Suprapubic skin (tissue), 4 donors: Measurements from ENCODE around the gene BAHCC1. TPM values are rescaled to one million over a fixed set of nuclear protein-coding genes. Genes with fewer than 3 reads are reported as not detected.

Experiments used
- DNase-seq, 2 donors: peaks; one replicate each; pipeline ENCODE4 v3.0.0-alpha.2; 2019; ENCODE audit warnings: low spot score in 2 of 2
- H3K27ac ChIP-seq: fragments of 200-600 bp; sonication (generic); one replicate; pipeline ENCODE4 v1.5.1; 2019
- H3K27me3 ChIP-seq: fragments of 200-600 bp; sonication (generic); one replicate; pipeline ENCODE4 v1.5.1; 2019
- H3K36me3 ChIP-seq: fragments of 200-600 bp; sonication (generic); one replicate; pipeline ENCODE4 v1.5.1; 2019
- H3K4me1 ChIP-seq: fragments of 200-600 bp; sonication (generic); one replicate; pipeline ENCODE4 v1.5.1; 2019
- H3K4me3 ChIP-seq: fragments of 200-600 bp; sonication (generic); one replicate; pipeline ENCODE4 v1.5.1; 2019; ENCODE audit warnings: mild to moderate bottlenecking
- H3K9me3 ChIP-seq: fragments of 200-600 bp; sonication (generic); one replicate; pipeline ENCODE4 v1.5.1; 2019
- EP300 ChIP-seq: sonication (generic); formaldehyde crosslinking; IDR thresholded peaks from one replicate; pipeline ENCODE4 v1.6.1; 2017; ENCODE audit warnings: antibody characterized with exemption
- POLR2A ChIP-seq, 2 donors: fragments of 450-650 bp; IDR thresholded peaks; one replicate each; pipeline ENCODE4 v1.6.1; 2017; ENCODE audit warnings: antibody characterized with exemption in 2 of 2, mild to moderate bottlenecking in 2 of 2, moderate library complexity in 2 of 2
- POLR2AphosphoS5 ChIP-seq, 3 donors: sonication (generic); formaldehyde crosslinking; IDR thresholded peaks; one replicate each; pipeline ENCODE4 v1.6.1; 2017; ENCODE audit warnings: antibody characterized with exemption in 3 of 3
- WGBS: methylation state at CpG from one replicate; pipeline ENCODE4 v1.1.5; 2018; 5-methylcytosine and 5-hydroxymethylcytosine counted together
- total RNA-seq, 4 donors: library from RNA; depleted of rRNA; stranded (reverse); fragments of >200 nt; gene quantifications; one replicate each; pipeline ENCODE4 v1.1.0, GENCODE V29; 2016
- TF ChIP-seq, protein P1 (sequence below), 2 donors: fragments of 200-600 bp in 1 of 2; fragments of 450-650 bp in 1 of 2; sonication (generic) in 1 of 2; IDR thresholded peaks; one replicate each; pipeline ENCODE4 v1.5.1; 2016 to 2019; ENCODE audit warnings: antibody characterized with exemption in 2 of 2, mild to moderate bottlenecking in 1 of 2, moderate library complexity in 1 of 2

The BAHCC1 gene
- total RNA-seq, 4 donors from 2014 or later, result 4.5 to 19.3 (median 12.2) TPM

DNA sequence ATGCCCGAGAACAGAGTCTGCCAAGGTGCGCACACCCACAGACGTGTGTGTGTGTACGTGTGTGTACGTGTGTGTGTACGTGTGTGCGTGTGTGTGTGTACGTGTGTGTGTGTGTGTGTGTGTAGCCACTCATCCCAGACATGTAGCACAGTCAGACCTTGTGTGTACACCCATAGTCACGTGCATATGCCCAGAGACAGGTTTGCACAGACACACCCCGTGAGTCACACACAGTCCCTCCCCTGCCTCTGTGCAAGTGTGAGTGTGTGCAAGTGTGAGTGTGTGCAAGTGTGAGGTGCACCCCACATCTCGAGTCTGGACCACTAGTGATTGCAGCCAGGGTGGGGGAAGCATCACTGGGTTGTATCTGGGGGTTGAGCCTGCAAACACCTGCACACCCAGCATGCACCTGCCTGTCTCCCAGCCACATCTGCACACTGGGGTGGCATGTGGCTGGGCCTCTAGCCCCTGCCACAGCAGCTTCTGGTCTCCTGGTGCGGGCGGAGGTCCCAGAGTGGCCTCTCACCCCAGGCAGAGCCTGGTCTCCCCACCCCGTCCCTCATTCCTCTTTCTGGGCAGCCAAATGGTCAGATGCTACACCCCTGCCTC, 23.6 kb downstream of the BAHCC1 start:
- peak overlapping the region; percentile 90 for H3K27ac ChIP-seq
- TF ChIP-seq, protein P1, sequence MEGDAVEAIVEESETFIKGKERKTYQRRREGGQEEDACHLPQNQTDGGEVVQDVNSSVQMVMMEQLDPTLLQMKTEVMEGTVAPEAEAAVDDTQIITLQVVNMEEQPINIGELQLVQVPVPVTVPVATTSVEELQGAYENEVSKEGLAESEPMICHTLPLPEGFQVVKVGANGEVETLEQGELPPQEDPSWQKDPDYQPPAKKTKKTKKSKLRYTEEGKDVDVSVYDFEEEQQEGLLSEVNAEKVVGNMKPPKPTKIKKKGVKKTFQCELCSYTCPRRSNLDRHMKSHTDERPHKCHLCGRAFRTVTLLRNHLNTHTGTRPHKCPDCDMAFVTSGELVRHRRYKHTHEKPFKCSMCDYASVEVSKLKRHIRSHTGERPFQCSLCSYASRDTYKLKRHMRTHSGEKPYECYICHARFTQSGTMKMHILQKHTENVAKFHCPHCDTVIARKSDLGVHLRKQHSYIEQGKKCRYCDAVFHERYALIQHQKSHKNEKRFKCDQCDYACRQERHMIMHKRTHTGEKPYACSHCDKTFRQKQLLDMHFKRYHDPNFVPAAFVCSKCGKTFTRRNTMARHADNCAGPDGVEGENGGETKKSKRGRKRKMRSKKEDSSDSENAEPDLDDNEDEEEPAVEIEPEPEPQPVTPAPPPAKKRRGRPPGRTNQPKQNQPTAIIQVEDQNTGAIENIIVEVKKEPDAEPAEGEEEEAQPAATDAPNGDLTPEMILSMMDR (IDR thresholded peaks at IDR 0.05), result no peak
- no peak for TF ChIP-seq POLR2A (IDR thresholded peaks at IDR 0.05)
- TF ChIP-seq EP300, result no peak
- no peak for TF ChIP-seq POLR2AphosphoS5 (IDR thresholded peaks at IDR 0.05)
- no peaks in the 10 kb centered on the region for H3K9me3 ChIP-seq
- H3K36me3 ChIP-seq, result no peaks in the 10 kb centered on the region
- H3K4me3 ChIP-seq, result peak overlapping the region; percentile 37
- no peak for DNase-seq
- peaks cover 74% of the 10 kb centered on the region for H3K4me1 ChIP-seq
- 14% methylated on average over 4 of the region's 14 CpGs for WGBS
- H3K27me3 ChIP-seq, result no peaks in the 10 kb centered on the region

DNA sequence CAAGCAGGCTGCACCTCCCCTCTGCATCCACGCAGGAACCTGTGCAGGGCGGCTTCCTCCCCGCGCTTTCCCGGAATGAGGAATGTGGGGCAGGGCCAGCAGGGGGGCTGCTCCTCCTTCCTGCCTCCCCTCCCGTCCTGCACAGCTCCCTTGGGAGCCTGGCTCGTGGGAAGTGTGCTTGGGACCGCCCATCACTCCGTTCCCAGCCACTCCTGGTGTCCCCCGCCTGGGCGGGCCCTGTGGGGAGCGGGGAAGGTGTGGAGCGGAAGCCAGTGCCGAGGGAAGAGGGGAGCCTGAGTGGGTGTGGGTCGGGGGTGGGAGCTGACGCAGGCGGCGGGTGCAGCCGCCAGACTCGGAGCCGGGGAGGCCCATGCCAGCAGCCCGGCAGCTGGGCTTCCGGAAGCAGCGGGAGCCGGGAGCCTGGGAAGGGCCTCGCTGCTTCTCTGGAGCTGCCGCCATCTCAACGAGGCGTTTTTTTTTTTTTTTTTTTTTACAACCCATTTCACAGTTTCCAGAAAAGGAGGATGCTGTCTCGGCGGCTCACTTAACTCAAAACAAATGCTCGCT, 24.1 kb downstream of the BAHCC1 start:
- TF ChIP-seq EP300 (peak; percentile 62), POLR2AphosphoS5 (IDR thresholded peaks at IDR 0.05) (peak; percentile 8 to 80 (median 72))
- TF ChIP-seq, protein P1 (IDR thresholded peaks at IDR 0.05), result no peak
- no peaks in the 10 kb centered on the region for H3K9me3 ChIP-seq
- peak overlapping the region; percentile 90 for H3K27ac ChIP-seq
- H3K4me3 ChIP-seq, result peak overlapping the region; percentile 37
- H3K27me3 ChIP-seq, result no peaks in the 10 kb centered on the region
- peaks cover 78% of the 10 kb centered on the region for H3K4me1 ChIP-seq
- 9% methylated on average over 21 of the region's 32 CpGs for WGBS
- no peaks in the 10 kb centered on the region for H3K36me3 ChIP-seq
- DNase-seq, result peak in 1 of 2 donors; percentile 94

DNA sequence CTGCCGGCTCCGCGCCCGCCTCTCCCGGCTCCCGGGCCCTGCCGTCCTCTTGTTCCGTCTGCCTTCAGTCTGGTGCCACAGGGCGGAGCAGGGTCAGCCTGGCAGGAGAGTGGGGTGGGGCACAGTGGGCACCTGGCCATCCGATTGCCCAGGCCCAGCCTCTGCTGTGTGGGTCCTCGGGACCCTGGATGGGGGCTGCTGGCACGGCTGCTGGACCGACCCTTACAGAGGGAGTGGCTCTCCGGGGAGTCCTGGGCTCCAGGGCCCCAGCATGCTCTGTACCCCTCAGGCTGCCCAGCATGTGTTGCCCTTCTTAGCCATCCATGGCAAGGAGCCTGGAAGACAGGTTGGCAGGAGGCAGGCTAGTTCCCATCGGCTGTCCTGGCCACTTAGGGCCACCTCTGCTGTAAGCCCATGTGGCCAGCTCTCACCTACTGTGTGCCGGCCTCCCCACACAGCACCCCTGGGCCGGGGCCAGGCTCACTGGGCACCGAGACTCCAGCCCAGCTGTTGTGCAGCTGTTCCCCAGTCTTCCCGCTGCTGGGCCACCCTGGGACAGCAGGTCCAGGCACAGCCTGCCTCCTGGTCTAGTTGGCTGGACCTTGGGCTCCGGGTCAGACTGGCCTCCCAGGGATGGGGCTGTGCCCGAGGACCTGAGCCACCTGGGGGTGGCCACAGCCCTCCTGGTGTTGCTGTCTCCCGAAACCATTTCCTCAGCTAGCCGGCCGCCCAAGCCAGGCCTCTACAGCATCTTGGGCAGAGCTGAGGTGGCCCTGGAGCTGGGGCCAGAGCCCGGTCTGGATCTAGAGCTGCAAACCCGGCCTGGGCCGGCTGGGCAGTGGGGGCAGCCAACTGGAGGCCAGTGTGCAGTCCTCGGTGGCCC, 24.9 kb downstream of the BAHCC1 start:
- Histone ChIP-seq H3K4me1 (peaks cover 78% of the 10 kb centered on the region), H3K9me3 (no peaks in the 10 kb centered on the region), H3K27me3 (no peaks in the 10 kb centered on the region), H3K4me3 (peak overlapping the region; percentile 37), H3K27ac (peak overlapping the region; percentile 90), H3K36me3 (no peaks in the 10 kb centered on the region)
- DNase-seq, result no peak
- 11% methylated on average over 8 of the region's 28 CpGs for WGBS
- TF ChIP-seq, protein P1 (IDR thresholded peaks at IDR 0.05), result no peak
- TF ChIP-seq EP300 (no peak), POLR2AphosphoS5 (IDR thresholded peaks at IDR 0.05) (no peak), POLR2A (IDR thresholded peaks at IDR 0.05) (no peak)

DNA sequence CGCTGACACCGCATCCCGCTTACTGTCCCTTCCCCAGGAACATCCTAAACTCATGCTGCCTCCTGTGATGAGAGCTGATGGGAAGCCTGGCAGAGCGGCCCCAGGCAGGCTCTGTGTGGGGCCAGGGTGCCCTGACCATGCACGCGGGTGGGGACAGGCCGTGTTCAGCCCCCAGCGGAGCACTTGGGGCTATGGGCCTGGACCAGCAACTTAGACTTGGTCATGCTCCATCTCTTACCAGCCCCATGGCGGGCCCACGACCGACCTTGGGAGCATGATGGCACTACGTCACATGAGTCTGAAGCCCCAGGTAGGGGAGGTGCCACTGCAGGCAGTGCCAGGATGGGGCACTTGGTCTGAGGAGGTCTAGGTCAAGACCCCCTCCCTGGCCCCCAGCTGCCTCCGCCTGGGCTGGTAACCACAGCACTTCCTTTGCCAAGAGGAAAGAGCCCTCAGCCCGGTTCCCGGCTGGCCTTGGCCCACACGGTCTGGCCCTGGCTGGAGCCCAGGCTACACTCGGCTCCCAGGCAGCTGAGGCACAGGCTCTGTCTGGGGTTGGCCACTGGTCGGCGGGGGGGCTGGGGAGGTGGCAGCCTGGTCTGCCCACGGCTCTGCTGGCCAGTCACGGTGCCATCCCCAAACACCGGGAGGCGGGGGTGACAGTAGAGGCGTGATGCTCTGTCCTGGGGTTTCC, 25.7 kb downstream of the BAHCC1 start:
- DNase-seq, result no peak
- TF ChIP-seq, protein P1 (IDR thresholded peaks at IDR 0.05), result no peak
- no peak for TF ChIP-seq POLR2AphosphoS5 (IDR thresholded peaks at IDR 0.05)
- TF ChIP-seq EP300, result no peak
- no peak for TF ChIP-seq POLR2A (IDR thresholded peaks at IDR 0.05)
- Histone ChIP-seq H3K36me3 (no peaks in the 10 kb centered on the region), H3K4me1 (peaks cover 78% of the 10 kb centered on the region), H3K4me3 (no peak overlapping the region), H3K27me3 (no peaks in the 10 kb centered on the region), H3K9me3 (no peaks in the 10 kb centered on the region), H3K27ac (peak overlapping the region; percentile 90)
- no CpG with 5 or more reads among the region's 24 CpGs for WGBS
